Stimulated activated CD4-positive, alpha-beta T cell treated with anti-CD3 and anti-CD28 coated beads, Interleukin-1b, Interleukin-23, amount 100 ng/mL, for 24 hours (primary cell): ENCODE results near the gene NOCT.
"Not testable (repeated sequence)": the region's sequence is repeated elsewhere in the genome, so short reads cannot be mapped to it uniquely, and the experiment has no call there.

Source experiments
- DNase-seq, 4 experiments: peaks; one replicate each; pipeline ENCODE4 v3.0.0-alpha.2; 2020; ENCODE audit warnings: low read depth in 4 of 4, low spot score in 1 of 4

The NOCT gene

DNA sequence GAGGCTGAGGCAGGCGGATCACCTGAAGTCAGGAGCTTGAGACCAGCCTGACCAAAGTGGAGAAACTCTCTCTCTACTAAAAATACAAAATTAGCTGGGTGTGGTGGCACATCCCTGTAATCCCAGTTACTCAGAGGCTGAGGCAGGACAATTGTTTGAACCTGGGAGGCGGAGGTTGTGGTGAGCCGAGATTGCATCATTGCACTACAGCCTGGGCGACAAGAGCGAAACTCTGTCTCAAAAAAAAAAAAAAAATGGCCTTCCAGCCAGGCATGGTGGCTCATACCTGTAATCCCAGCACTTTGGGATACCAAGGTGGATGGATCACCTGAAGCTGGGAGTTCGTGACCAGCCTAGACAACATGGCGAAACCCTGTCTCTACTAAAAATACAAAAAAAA lies 7.3 kb upstream of the NOCT start:
- not testable (repeated sequence) for DNase-seq

DNA sequence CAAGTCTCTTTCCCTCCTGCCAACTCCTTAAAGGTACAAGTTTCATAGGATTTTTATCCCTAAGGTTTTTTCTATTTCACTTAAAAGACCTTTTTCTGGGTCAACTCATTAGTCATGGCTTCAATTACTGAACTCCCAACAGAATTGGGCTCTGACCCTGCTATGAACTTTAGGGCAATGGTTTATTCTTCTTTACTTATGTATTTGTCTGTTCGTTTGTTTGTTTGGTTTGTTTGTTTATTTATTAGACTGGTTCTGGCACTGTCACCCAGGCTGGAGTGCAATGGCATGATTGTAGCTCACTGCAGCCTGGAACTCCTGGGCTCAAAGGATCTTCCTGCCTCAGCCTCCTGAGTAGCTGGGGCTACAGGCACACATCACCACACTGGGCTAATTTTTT lies 5.9 kb upstream of the NOCT start:
- no peak for DNase-seq

GRCh38 chr4:139011225-139011950 lies 4.2 kb upstream of the NOCT start:
- DNase-seq: no peak

DNA sequence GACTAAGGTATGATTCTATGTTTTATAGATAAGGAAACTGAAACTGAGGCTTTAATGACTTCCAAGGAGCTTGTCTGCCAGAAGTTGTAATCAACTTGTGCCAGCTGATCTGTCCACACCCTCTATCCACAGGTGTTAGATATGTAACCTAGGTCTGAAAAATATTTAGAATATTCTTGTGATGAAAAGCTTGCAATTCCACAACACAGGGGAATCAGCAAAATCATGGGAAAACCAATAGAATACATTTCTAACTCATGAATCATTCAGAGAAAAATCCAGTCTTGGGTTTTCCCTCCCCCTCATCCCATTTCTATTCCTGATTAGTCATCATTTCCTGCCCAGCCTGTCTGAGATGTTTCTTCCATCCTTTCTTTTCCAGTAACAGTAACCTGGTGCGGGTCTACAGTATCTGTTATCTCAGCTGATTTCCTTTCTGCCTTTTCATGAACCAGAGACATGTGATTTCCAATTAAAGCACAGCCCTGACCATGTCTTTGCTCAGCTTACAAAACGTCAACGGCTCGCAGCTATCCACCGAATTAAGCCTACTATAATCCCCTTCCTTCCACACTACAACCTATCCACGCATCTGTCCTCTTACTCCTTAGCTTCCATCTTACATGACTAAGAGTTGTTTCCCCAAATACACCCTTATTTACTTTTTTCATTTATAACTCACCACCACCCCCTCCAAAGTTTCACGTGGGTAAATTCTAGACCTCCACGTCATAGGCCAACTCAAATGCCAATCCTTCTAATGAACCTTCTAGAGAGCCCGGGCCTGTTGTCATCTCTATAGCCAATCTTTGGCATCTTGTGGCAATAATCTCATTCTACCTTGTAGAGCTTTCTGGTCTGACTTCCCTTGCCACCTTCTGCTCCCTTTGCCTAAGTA lies 961 bp upstream of the NOCT start:
- no peak for DNase-seq

GRCh38 chr4:139015948-139016471 lies 429 bp downstream of the NOCT start:
- DNase-seq: peak in 2 of 4 experiments; percentile 13 to 28

DNA sequence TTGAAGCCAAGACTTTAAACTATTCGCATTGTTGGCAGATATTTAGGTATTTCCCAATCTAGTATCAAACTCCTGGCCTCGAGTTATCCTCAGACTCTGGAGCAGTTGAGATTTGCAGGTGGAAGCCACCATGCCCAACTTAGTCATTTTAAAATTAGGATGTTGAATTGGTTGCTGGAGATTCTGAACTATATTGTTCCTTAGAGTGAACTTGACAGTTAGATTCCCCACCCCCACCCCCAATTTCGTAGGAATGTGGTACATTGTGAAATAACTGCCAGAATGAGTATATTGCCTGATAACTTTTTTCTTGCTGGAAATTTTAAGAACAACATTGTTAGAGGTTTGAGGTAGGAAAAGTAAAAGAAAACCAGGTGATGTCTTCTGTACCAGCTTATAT lies 2.3 kb downstream of the NOCT start:
- no peak for DNase-seq

- DNase-seq: no peak
Measured at GRCh38 chr4:139018501-139018900, 2.9 kb downstream of the NOCT start.

- DNase-seq: no peak
Measured at GRCh38 chr4:139018971-139019758, 3.6 kb downstream of the NOCT start.

GRCh38 chr4:139020384-139020783 lies 4.8 kb downstream of the NOCT start:
- no peak for DNase-seq

DNA sequence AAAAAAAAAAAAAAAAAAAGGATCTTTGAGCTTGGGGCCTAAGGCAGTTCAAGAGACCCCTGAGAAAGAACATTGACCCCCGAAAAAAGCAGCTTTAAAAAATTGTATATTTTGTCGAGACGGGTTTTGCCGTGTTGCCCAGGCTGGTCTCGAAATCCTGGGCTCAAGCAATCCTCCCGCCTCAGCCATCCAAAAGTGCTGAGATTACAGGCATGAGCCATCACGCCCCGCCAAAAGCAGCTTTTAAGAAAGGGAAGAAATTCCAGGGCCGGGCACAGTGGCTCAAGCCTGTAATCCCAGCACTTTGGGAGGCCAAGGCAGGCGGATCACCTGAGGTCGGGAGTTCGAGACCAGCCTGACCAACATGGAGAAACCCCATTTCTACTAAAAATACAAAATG lies 5.5 kb downstream of the NOCT start:
- DNase-seq: not testable (repeated sequence)

- no peak for DNase-seq
Measured at GRCh38 chr4:139022835-139023234, 7.3 kb downstream of the NOCT start.

GRCh38 chr4:139024686-139025085 lies 9.1 kb downstream of the NOCT start:
- no peak for DNase-seq

GRCh38 chr4:139025841-139026240 lies 10.3 kb downstream of the NOCT start:
- DNase-seq: no peak

GRCh38 chr4:139027776-139028175 lies 12.2 kb downstream of the NOCT start:
- no peak for DNase-seq

GRCh38 chr4:139028191-139028661 lies 12.6 kb downstream of the NOCT start:
- DNase-seq: no peak

GRCh38 chr4:139029866-139030363 lies 14.3 kb downstream of the NOCT start:
- not testable (repeated sequence) for DNase-seq

DNA sequence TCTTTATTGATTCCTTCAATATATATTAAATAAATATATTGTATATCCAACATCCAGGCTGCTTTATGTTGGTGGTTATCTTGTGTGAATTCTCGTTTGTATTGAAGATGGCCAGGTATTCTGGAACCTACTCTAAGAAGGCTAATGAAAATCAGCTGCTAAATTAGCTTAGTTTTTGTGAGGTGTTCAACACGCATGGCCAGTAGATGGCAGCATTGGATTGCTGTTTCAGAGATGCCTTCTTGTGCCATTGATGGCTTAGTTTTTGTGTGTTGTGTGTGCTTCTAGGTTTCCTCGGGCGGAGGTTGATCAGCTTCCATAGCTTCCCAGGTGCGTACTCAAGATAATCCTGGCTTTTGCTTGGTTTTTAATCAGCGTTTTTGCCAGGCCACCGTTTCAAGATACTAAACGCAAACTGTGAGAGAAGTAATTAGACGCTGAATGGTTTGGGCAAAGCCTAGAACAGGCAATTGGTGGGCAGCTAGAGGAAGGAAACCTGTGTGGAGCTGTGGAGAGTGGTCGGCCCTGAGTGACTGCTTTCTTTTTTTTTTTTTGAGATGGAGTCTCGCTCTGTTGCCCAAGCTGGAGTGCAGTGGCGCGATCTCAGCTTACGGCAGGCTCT lies 15.1 kb downstream of the NOCT start:
- peak; percentile 46 to 55 (median 50) for DNase-seq

DNA sequence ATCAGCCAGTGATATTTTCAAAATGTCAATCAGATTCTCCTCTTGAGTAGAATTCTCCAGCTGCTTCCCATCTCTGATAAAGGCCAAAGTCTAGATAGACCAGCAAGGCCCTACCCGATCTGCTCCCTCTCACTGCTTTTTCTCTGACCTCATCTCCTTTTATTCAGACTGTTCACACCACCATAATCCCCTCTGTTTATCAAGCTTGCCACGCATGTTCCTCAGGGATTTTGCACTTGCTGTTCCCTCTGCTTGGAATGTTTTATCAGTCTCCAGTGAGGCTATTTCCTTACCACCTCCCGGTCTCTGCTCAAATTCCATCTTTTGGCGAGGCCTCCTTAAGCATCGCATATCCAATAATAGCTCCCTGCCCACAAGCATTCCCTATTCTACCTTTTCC lies 20.1 kb downstream of the NOCT start:
- DNase-seq: no peak

DNA sequence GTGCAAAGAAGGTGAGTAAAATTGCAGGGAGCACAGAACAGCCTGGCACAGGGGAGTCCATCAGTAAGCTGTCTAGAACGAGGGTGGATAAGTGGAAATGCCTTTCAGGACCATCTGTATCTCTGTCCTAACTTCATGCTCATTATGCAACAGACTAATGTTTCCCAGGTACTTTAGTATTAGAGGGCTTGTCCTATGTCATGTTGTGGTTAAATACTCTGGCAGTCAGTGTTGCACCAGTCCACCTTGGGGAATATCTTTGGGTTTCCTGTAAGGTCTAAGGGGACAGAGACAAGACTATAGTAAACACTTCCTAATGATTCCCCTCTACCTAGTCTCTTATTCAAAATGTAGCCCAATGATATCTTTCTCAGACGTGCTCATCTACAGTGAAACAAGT lies 21.3 kb downstream of the NOCT start:
- DNase-seq: no peak

DNA sequence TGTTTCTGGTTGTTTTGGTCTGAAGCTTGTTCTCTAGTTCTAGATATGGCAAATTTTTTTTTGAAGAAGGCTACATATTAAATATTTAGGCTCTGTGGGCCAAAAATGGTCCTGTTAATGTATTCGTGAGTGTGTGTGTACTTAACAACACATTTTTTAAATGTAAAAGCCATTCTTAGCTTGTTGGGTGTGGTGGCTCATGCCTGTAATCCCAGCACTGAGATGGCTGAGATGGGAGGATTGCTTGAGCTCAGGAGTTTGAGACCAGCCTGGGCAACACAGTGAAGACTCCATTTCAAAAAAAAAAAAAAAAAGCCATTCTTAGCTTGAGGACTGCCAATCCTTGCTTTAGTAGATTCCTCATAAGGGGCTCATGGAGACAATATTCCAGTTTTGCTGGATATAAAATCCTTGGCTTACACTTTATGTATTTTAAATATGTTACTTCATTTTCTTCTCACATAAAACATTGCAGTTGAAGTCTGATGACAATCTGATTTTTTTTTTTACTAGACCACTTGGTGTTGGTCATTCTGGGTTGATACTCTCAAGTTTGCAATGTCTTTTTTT lies 23.4 kb downstream of the NOCT start:
- no peak for DNase-seq
